Measurements from ENCODE around the gene MICU1. TPM values are rescaled to one million over a fixed set of nuclear protein-coding genes. Genes with fewer than 3 reads are reported as not detected.
A peak's percentile ranks its signal among the peaks of the same experiment; 100 is the strongest.

Gene MICU1
- total RNA-seq, 1 experiment from 2014 or later, result 39.4 TPM

- peak overlapping the region; percentile 76 for H3K4me2 ChIP-seq (ENCODE audit: low read length)
- H3K4me1 ChIP-seq (ENCODE audit: control insufficient read depth in 1 of 2, insufficient read depth in 2 of 2, low read length in 2 of 2), result peaks cover 79 to 92% of the 10 kb centered on the region in 2 experiments
- TF ChIP-seq POLR2AphosphoS5 (IDR thresholded peaks at IDR 0.05; ENCODE audit: low read depth, low read length) (peak; percentile 80), ZFX (IDR thresholded peaks at IDR 0.05) (peak; percentile 7; the same call in 1 of the 2 replicates), TCF7L2 (IDR thresholded peaks at IDR 0.05; ENCODE audit: borderline replicate concordance, extremely low read depth, insufficient read depth, insufficient read length) (peak; percentile 76), YY1 (IDR thresholded peaks at IDR 0.05; ENCODE audit: extremely low read depth, insufficient replicate concordance, low read depth, low read length) (peak; percentile 59)
- TF ChIP-seq, protein P1, sequence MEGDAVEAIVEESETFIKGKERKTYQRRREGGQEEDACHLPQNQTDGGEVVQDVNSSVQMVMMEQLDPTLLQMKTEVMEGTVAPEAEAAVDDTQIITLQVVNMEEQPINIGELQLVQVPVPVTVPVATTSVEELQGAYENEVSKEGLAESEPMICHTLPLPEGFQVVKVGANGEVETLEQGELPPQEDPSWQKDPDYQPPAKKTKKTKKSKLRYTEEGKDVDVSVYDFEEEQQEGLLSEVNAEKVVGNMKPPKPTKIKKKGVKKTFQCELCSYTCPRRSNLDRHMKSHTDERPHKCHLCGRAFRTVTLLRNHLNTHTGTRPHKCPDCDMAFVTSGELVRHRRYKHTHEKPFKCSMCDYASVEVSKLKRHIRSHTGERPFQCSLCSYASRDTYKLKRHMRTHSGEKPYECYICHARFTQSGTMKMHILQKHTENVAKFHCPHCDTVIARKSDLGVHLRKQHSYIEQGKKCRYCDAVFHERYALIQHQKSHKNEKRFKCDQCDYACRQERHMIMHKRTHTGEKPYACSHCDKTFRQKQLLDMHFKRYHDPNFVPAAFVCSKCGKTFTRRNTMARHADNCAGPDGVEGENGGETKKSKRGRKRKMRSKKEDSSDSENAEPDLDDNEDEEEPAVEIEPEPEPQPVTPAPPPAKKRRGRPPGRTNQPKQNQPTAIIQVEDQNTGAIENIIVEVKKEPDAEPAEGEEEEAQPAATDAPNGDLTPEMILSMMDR (IDR thresholded peaks at IDR 0.05 in 2 of 3, conservative IDR thresholded peaks at IDR 0.05 in 1 of 3; ENCODE audit: borderline replicate concordance in 1 of 3, insufficient read depth in 1 of 3, low read depth in 2 of 3, low read length in 2 of 3), result no peak
- H4K20me1 ChIP-seq (ENCODE audit: insufficient read depth), result no peaks in the 10 kb centered on the region
- no peaks in the 10 kb centered on the region for H3K27me3 ChIP-seq (ENCODE audit: insufficient read depth, low read length)
- DNase-seq (ENCODE audit: low read depth, low spot score), result peak; percentile 95
- ChIA-PET POLR2A (interaction anchor here (0.6 to 9.7 kb wide), 18 partner anchors 9 to 1175 kb away, joined by 3 to 221 read pairs (median 5); partner anchors contain the start of genes ANAPC16, ASCC1, DDIT4 and DNAJB12), RAD21 (ENCODE audit: low non-redundant PET in 1 of 2, low total read pairs in 2 of 2, uncharacterized antibody in 2 of 2, unreplicated experiment in 2 of 2) (interaction anchor here (0.7 to 1.2 kb wide), 6 partner anchors 11 to 60 kb away, joined by 3 to 4 read pairs (median 4); no protein-coding TSS in a partner anchor), CTCF (interaction anchor here (0.9 to 1.2 kb wide), 3 partner anchors 11 to 42 kb away, joined by 3 read pairs; no protein-coding TSS in a partner anchor)
- peak; percentile 65 for ATAC-seq
- peak overlapping the region; percentile 69 for H3K9ac ChIP-seq (ENCODE audit: low read length)
- intact Hi-C loops (cut with micrococcal nuclease), result loop anchor here (2.0 to 10.0 kb wide), 3 partner anchors 28 to 456 kb away; no protein-coding TSS in a partner anchor
- no peaks in the 10 kb centered on the region for H3K36me3 ChIP-seq (ENCODE audit: control insufficient read depth in 1 of 2, insufficient read depth in 2 of 2, low read length in 2 of 2)
- H3K9me3 ChIP-seq (ENCODE audit: control insufficient read depth in 1 of 2, insufficient read depth in 1 of 2, low read depth in 1 of 2, low read length in 2 of 2), result no peaks in the 10 kb centered on the region
- no peaks in the 10 kb centered on the region for H3K9me2 ChIP-seq (ENCODE audit: insufficient read depth)
- peak overlapping the region; percentile 89 for H3K27ac ChIP-seq (ENCODE audit: low read depth, low read length)
- no peak overlapping the region for H2AFZ ChIP-seq (ENCODE audit: low read depth, low read length, poor library complexity, severe bottlenecking)
- H3K79me2 ChIP-seq (ENCODE audit: insufficient read depth, low read length), result no peaks in the 10 kb centered on the region
- peak overlapping the region; percentile 33 to 52; a peak in 3 of 4 replicates for H3K4me3 ChIP-seq (replicated peaks in 1 of 2; ENCODE audit: low read depth in 1 of 2, low read length in 2 of 2)
- BruUV-seq (replicated peaks), result no TSS peak
Observed at GRCh38 chr10:72320676-72321247, 305.1 kb downstream of the MICU1 start.

Data from HCT116 (cell line).